ENCODE results near the gene KCNQ1. TPM values are rescaled to one million over a fixed set of nuclear protein-coding genes. Genes with fewer than 3 reads are reported as not detected.
A peak's percentile ranks its signal among the peaks of the same experiment; 100 is the strongest.

KCNQ1 gene
- total and polyA plus RNA-seq, 2 of the 13 experiments (the other 11 are each of a cell fraction or from before 2014, with no cell fraction given), result 0.02 to 0.08 TPM

- no peak for TF ChIP-seq HHEX (CRISPR knock-in tag; IDR thresholded peaks at IDR 0.05)
- TF ChIP-seq, protein P1, sequence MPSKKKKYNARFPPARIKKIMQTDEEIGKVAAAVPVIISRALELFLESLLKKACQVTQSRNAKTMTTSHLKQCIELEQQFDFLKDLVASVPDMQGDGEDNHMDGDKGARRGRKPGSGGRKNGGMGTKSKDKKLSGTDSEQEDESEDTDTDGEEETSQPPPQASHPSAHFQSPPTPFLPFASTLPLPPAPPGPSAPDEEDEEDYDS (CRISPR knock-in tag; IDR thresholded peaks at IDR 0.05), result no peak
- TF ChIP-seq, protein P2, sequence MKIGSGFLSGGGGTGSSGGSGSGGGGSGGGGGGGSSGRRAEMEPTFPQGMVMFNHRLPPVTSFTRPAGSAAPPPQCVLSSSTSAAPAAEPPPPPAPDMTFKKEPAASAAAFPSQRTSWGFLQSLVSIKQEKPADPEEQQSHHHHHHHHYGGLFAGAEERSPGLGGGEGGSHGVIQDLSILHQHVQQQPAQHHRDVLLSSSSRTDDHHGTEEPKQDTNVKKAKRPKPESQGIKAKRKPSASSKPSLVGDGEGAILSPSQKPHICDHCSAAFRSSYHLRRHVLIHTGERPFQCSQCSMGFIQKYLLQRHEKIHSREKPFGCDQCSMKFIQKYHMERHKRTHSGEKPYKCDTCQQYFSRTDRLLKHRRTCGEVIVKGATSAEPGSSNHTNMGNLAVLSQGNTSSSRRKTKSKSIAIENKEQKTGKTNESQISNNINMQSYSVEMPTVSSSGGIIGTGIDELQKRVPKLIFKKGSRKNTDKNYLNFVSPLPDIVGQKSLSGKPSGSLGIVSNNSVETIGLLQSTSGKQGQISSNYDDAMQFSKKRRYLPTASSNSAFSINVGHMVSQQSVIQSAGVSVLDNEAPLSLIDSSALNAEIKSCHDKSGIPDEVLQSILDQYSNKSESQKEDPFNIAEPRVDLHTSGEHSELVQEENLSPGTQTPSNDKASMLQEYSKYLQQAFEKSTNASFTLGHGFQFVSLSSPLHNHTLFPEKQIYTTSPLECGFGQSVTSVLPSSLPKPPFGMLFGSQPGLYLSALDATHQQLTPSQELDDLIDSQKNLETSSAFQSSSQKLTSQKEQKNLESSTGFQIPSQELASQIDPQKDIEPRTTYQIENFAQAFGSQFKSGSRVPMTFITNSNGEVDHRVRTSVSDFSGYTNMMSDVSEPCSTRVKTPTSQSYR (CRISPR knock-in tag; IDR thresholded peaks at IDR 0.05; ENCODE audit: borderline replicate concordance), result no peak
- no peak for TF ChIP-seq CCDC6 (CRISPR knock-in tag; IDR thresholded peaks at IDR 0.05)
- 0 out of 2 replicates have a peak, but pooled peaks have one; percentile 45 for TF ChIP-seq ZBTB7B (CRISPR knock-in tag; IDR thresholded peaks at IDR 0.05)
- 0 out of 2 replicates have a peak, but pooled peaks have one; percentile 4 for TF ChIP-seq ZNF687 (CRISPR knock-in tag; IDR thresholded peaks at IDR 0.05)
- TF ChIP-seq CEBPB (IDR thresholded peaks at IDR 0.05; ENCODE audit: borderline replicate concordance, low read depth, low read length), result no peak
- TF ChIP-seq NFRKB (IDR thresholded peaks at IDR 0.05), result no peak
- no peak for TF ChIP-seq ZBTB4 (CRISPR knock-in tag; IDR thresholded peaks at IDR 0.05; ENCODE audit: borderline replicate concordance)
- no peak for TF ChIP-seq TCF7L2 (IDR thresholded peaks at IDR 0.05; ENCODE audit: low read depth, low read length)
- TF ChIP-seq GATAD1 (CRISPR knock-in tag; IDR thresholded peaks at IDR 0.05), result no peak
- no peak for TF ChIP-seq RFXAP (CRISPR knock-in tag; IDR thresholded peaks at IDR 0.05; ENCODE audit: borderline replicate concordance)
- no peak for TF ChIP-seq ZBTB3 (CRISPR knock-in tag; IDR thresholded peaks at IDR 0.05; ENCODE audit: borderline replicate concordance, low read depth)
- no peak for TF ChIP-seq MLLT10 (CRISPR knock-in tag; IDR thresholded peaks at IDR 0.05)
- TF ChIP-seq MATR3 (CRISPR knock-in tag; IDR thresholded peaks at IDR 0.05), result no peak
- TF ChIP-seq, protein P3, sequence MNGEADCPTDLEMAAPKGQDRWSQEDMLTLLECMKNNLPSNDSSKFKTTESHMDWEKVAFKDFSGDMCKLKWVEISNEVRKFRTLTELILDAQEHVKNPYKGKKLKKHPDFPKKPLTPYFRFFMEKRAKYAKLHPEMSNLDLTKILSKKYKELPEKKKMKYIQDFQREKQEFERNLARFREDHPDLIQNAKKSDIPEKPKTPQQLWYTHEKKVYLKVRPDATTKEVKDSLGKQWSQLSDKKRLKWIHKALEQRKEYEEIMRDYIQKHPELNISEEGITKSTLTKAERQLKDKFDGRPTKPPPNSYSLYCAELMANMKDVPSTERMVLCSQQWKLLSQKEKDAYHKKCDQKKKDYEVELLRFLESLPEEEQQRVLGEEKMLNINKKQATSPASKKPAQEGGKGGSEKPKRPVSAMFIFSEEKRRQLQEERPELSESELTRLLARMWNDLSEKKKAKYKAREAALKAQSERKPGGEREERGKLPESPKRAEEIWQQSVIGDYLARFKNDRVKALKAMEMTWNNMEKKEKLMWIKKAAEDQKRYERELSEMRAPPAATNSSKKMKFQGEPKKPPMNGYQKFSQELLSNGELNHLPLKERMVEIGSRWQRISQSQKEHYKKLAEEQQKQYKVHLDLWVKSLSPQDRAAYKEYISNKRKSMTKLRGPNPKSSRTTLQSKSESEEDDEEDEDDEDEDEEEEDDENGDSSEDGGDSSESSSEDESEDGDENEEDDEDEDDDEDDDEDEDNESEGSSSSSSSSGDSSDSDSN (CRISPR knock-in tag; IDR thresholded peaks at IDR 0.05), result peak; percentile 42; the same call in 1 of the 2 replicates
- TF ChIP-seq KLF11 (CRISPR knock-in tag; IDR thresholded peaks at IDR 0.05), result no peak
These were observed 82.1 kb downstream of the KCNQ1 start (continued) for GRCh38 chr11:2526808-2527381.

All from HepG2 (cell line).